A673 (cell line): ENCODE measurements around the gene SSTR5. TPM values are rescaled to one million over a fixed set of nuclear protein-coding genes. Genes with fewer than 3 reads are reported as not detected.

ENCODE experiments used
- BruUV-seq: library from RNA; stranded (reverse); fragments of 400-500 nt; replicated peaks from 2 replicates; lab custom pipeline; 2021; lab: Mats Ljungman, UMichigan
- CTCF ChIA-PET: fragments of 300-600 bp; sonication (Branson Sonifier 250); formaldehyde crosslinking; loops from one replicate; lab custom pipeline; 2022; ENCODE audit warnings: antibody characterized with exemption; lab: Charles Lee
- POLR2A ChIA-PET: fragments of 300-600 bp; sonication (Branson Sonifier 250); formaldehyde crosslinking; loops from one replicate; lab custom pipeline; 2022; ENCODE audit warnings: antibody characterized with exemption; ENCODE audit not compliant: low non-redundant PET; lab: Charles Lee
- DNase-seq: peaks from one replicate; pipeline ENCODE4 v3.0.0-alpha.2; 2015; ENCODE audit warnings: low spot score
- H3K27ac ChIP-seq: fragments of 200-600 bp; sonication (generic); 2 replicates; pipeline ENCODE4 v1.5.1; 2016; ENCODE audit warnings: mixed run types, low read depth, mild to moderate bottlenecking, mixed read lengths, antibody characterized with exemption, low read length; ENCODE audit not compliant: poor library complexity, severe bottlenecking
- H3K27me3 ChIP-seq: fragments of 200-600 bp; sonication (generic); replicated peaks from 2 replicates; pipeline ENCODE4 v1.6.1; 2017; ENCODE audit warnings: mixed run types, low read depth, mild to moderate bottlenecking, mixed read lengths, antibody characterized with exemption, low read length; ENCODE audit not compliant: insufficient read depth, poor library complexity
- H3K36me3 ChIP-seq: fragments of 200-600 bp; sonication (generic); 2 replicates; pipeline ENCODE4 v1.6.1; 2016; ENCODE audit warnings: mixed run types, mild to moderate bottlenecking, mixed read lengths, antibody characterized with exemption, low read length; ENCODE audit not compliant: insufficient read depth, poor library complexity, severe bottlenecking
- H3K4me1 ChIP-seq: fragments of 200-600 bp; sonication (generic); 2 replicates; pipeline ENCODE4 v1.6.1; 2017; ENCODE audit warnings: mixed run types, mild to moderate bottlenecking, mixed read lengths, antibody characterized with exemption, low read length; ENCODE audit not compliant: insufficient read depth, poor library complexity, severe bottlenecking
- H3K4me3 ChIP-seq: fragments of 200-600 bp; sonication (generic); 2 replicates; pipeline ENCODE4 v1.5.1; 2016; ENCODE audit warnings: low read depth, mixed run types, mild to moderate bottlenecking, mixed read lengths, low read length; ENCODE audit not compliant: poor library complexity, severe bottlenecking
- H3K9me3 ChIP-seq: fragments of 200-600 bp; sonication (generic); 2 replicates; pipeline ENCODE4 v1.6.1; 2016; ENCODE audit warnings: mixed run types, low read depth, mild to moderate bottlenecking, mixed read lengths, antibody characterized with exemption, low read length; ENCODE audit not compliant: poor library complexity, severe bottlenecking
- CTCF ChIP-seq: fragments of 300-800, 200-600 bp; sonication (generic); conservative IDR thresholded peaks from 2 replicates; pipeline ENCODE4 v1.5.1; 2017; ENCODE audit warnings: low read depth, mild to moderate bottlenecking, antibody characterized with exemption, low read length, moderate library complexity, mixed read lengths
- EZH2 ChIP-seq: fragments of 200-600 bp; sonication (generic); IDR thresholded peaks from 2 replicates; pipeline ENCODE4 v1.6.1; 2017; ENCODE audit warnings: borderline replicate concordance, low read depth, mild to moderate bottlenecking, mixed read lengths, antibody characterized with exemption, low read length; ENCODE audit not compliant: poor library complexity, severe bottlenecking
- intact Hi-C: fragments of 100-400 bp; cut with micrococcal nuclease; formaldehyde crosslinking; loops from one replicate; pipeline ENCODE4 v1.10.0; 2022; ENCODE audit not compliant: unreplicated experiment
- total RNA-seq: library from RNA; stranded (reverse); gene quantifications from 2 replicates; pipeline ENCODE4 v1.2.3, GENCODE V29; 2021

SSTR5 gene
- total RNA-seq, 1 experiment from 2014 or later: not detected

DNA sequence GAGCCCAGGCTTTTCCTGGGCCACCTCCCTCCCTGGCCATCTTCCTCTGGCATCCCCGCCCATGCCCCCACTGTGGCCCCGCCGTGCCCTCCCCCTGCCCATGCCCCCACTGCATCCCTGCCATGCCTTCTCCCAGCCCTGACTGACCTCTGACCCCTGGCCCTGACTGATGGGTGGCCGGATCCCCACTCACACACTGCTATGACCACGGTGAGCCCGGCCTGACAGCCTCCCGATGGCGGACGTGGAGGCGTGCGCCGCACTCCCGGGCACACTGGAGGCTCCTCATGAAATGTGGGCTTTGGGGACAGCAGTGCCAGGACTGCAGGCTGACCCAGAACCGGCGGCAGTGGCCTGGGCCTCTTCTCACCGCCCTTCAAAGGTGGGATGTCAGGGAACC, 34.1 kb downstream of the SSTR5 start:
- Histone ChIP-seq H3K36me3 (no peaks in the 10 kb centered on the region), H3K27me3 (no peaks in the 10 kb centered on the region), H3K4me1 (peaks cover 4% of the 10 kb centered on the region), H3K27ac (no peak overlapping the region), H3K4me3 (no peak overlapping the region), H3K9me3 (no peaks in the 10 kb centered on the region)
- POLR2A ChIA-PET: no interaction called here
- CTCF ChIA-PET: no interaction called here
- TF ChIP-seq CTCF (no peak), EZH2 (no peak)
- no TSS peak for BruUV-seq
- no peak for DNase-seq
- intact Hi-C loops: loop anchor here (1.0 kb wide), 1 partner anchor 88 kb away; no protein-coding TSS in a partner anchor

DNA sequence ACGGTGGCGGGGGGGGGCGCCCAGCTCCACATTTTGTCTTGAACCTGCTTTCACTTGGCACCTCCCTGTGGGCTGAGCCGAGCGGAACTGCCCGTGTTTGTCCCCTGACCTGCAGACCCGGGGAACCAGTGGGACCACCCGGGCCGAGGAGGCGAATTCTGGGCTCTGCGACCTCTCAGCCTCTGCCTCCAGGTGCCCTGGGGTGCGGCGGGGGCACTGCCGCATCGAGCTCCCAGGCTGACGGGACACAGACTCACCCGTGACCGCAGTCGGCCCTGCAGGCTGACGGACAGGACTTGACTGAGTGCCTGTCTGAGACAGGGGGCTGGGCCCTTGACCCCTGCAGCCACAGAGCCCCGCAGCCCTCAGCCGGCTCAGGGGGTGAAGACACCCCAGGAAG, 34.6 kb downstream of the SSTR5 start:
- H3K9me3 ChIP-seq: no peaks in the 10 kb centered on the region
- no peak for DNase-seq
- intact Hi-C loops: no loop called here
- no peak for TF ChIP-seq CTCF
- TF ChIP-seq EZH2: no peak
- H3K4me3 ChIP-seq: no peak overlapping the region
- no peak overlapping the region for H3K27ac ChIP-seq
- no peaks in the 10 kb centered on the region for H3K27me3 ChIP-seq
- H3K4me1 ChIP-seq: peaks cover 4% of the 10 kb centered on the region
- ChIA-PET CTCF (no interaction called here), POLR2A (no interaction called here)
- no peaks in the 10 kb centered on the region for H3K36me3 ChIP-seq
- no TSS peak for BruUV-seq

GRCh38 chr16:1107731-1108130, 35.2 kb downstream of the SSTR5 start:
- no peaks in the 10 kb centered on the region for H3K36me3 ChIP-seq
- no peaks in the 10 kb centered on the region for H3K9me3 ChIP-seq
- no peak overlapping the region for H3K4me3 ChIP-seq
- DNase-seq: no peak
- CTCF ChIA-PET: no interaction called here
- no peak overlapping the region for H3K27ac ChIP-seq
- H3K27me3 ChIP-seq: no peaks in the 10 kb centered on the region
- TF ChIP-seq CTCF (no peak), EZH2 (no peak)
- BruUV-seq: no TSS peak
- H3K4me1 ChIP-seq: peaks cover 4% of the 10 kb centered on the region
- POLR2A ChIA-PET: no interaction called here
- intact Hi-C loops: no loop called here
